Measurements from ENCODE around the gene PUS1.
A peak's percentile ranks its signal among the peaks of the same experiment; 100 is the strongest.
"Not testable (repeated sequence)": the region's sequence is repeated elsewhere in the genome, so short reads cannot be mapped to it uniquely, and the experiment has no call there.

PUS1 gene

GRCh38 chr12:131928711-131929580, at the start of gene PUS1:
Gene PUS1 (plus strand): TSS chr12:131929276. CDS start chr12:131929723, 447 bp downstream.
- DNase-seq (ENCODE audit: low read depth, low spot score), result peak; percentile 86
- peaks cover 11% of the 10 kb centered on the region; the same call in 1 of the 2 replicates for H3K9me3 ChIP-seq (ENCODE audit: insufficient read depth, low read length)
- H3K4me3 ChIP-seq (ENCODE audit: insufficient read length, low read depth), result peak within 1 kb of the TSS; percentile 98
- TF ChIP-seq SUZ12 (IDR thresholded peaks at IDR 0.05; ENCODE audit: extremely low read depth, insufficient read depth, insufficient read length) (no peak), YY1 (IDR thresholded peaks at IDR 0.05; ENCODE audit: insufficient read depth, insufficient read length) (no peak), ZNF274 (IDR thresholded peaks at IDR 0.05; ENCODE audit: low read depth, low read length) (no peak)
- peaks cover 8% of the 10 kb centered on the region for H3K4me1 ChIP-seq (ENCODE audit: insufficient read depth, insufficient read length)
- H3K27me3 ChIP-seq (ENCODE audit: insufficient read depth, insufficient read length), result no peaks in the 10 kb centered on the region
- peaks cover 42% of the 10 kb centered on the region for H3K36me3 ChIP-seq (ENCODE audit: insufficient read depth, insufficient read length, low read length)
- H3K9ac ChIP-seq (ENCODE audit: insufficient read length, low read depth), result peak within 1 kb of the TSS; percentile 95

GRCh38 chr12:131882804-131883520, 46.1 kb upstream of the PUS1 start:
- TF ChIP-seq ZNF274 (IDR thresholded peaks at IDR 0.05; ENCODE audit: low read depth, low read length) (no peak), YY1 (IDR thresholded peaks at IDR 0.05; ENCODE audit: insufficient read depth, insufficient read length) (no peak), SUZ12 (IDR thresholded peaks at IDR 0.05; ENCODE audit: extremely low read depth, insufficient read depth, insufficient read length) (no peak)
- Histone ChIP-seq H3K9ac (ENCODE audit: insufficient read length, low read depth) (peak overlapping the region; percentile 26), H3K36me3 (ENCODE audit: insufficient read depth, insufficient read length, low read length) (no peaks in the 10 kb centered on the region), H3K4me3 (ENCODE audit: insufficient read length, low read depth) (no peak overlapping the region), H3K27me3 (ENCODE audit: insufficient read depth, insufficient read length) (no peaks in the 10 kb centered on the region), H3K4me1 (ENCODE audit: insufficient read depth, insufficient read length) (peaks cover 8% of the 10 kb centered on the region), H3K9me3 (ENCODE audit: insufficient read depth, low read length) (peaks cover 23% of the 10 kb centered on the region; the same call in 1 of the 2 replicates)
- DNase-seq (ENCODE audit: low read depth, low spot score), result no peak

- Histone ChIP-seq H3K4me3 (ENCODE audit: insufficient read length, low read depth) (no peak overlapping the region), H3K9ac (ENCODE audit: insufficient read length, low read depth) (peak overlapping the region; percentile 26), H3K36me3 (ENCODE audit: insufficient read depth, insufficient read length, low read length) (no peaks in the 10 kb centered on the region), H3K4me1 (ENCODE audit: insufficient read depth, insufficient read length) (peaks cover 10% of the 10 kb centered on the region), H3K9me3 (ENCODE audit: insufficient read depth, low read length) (peaks cover 23% of the 10 kb centered on the region; the same call in 1 of the 2 replicates), H3K27me3 (ENCODE audit: insufficient read depth, insufficient read length) (no peaks in the 10 kb centered on the region)
- no peak for DNase-seq (ENCODE audit: low read depth, low spot score)
- TF ChIP-seq SUZ12 (IDR thresholded peaks at IDR 0.05; ENCODE audit: extremely low read depth, insufficient read depth, insufficient read length), result no peak
- TF ChIP-seq YY1 (IDR thresholded peaks at IDR 0.05; ENCODE audit: insufficient read depth, insufficient read length), result no peak
- TF ChIP-seq ZNF274 (IDR thresholded peaks at IDR 0.05; ENCODE audit: low read depth, low read length), result no peak
Observed at GRCh38 chr12:131883521-131883900, 45.6 kb upstream of the PUS1 start.

- DNase-seq (ENCODE audit: low read depth, low spot score); H3K4me3 ChIP-seq (ENCODE audit: insufficient read length, low read depth); H3K36me3 ChIP-seq (ENCODE audit: insufficient read depth, insufficient read length, low read length); H3K27me3 ChIP-seq (ENCODE audit: insufficient read depth, insufficient read length); H3K9ac ChIP-seq (ENCODE audit: insufficient read length, low read depth): not testable (repeated sequence)
- Histone ChIP-seq H3K4me1 (ENCODE audit: insufficient read depth, insufficient read length) (peaks cover 13% of the 10 kb centered on the region), H3K9me3 (ENCODE audit: insufficient read depth, low read length) (peaks cover 23% of the 10 kb centered on the region; the same call in 1 of the 2 replicates)
Observed at GRCh38 chr12:131885076-131885475, 44.0 kb upstream of the PUS1 start.

- H3K4me3 ChIP-seq (ENCODE audit: insufficient read length, low read depth), result no peak overlapping the region
- no peaks in the 10 kb centered on the region for H3K36me3 ChIP-seq (ENCODE audit: insufficient read depth, insufficient read length, low read length)
- no peak overlapping the region for H3K9ac ChIP-seq (ENCODE audit: insufficient read length, low read depth)
- TF ChIP-seq YY1 (IDR thresholded peaks at IDR 0.05; ENCODE audit: insufficient read depth, insufficient read length), result no peak
- no peak for TF ChIP-seq ZNF274 (IDR thresholded peaks at IDR 0.05; ENCODE audit: low read depth, low read length)
- no peak for TF ChIP-seq SUZ12 (IDR thresholded peaks at IDR 0.05; ENCODE audit: extremely low read depth, insufficient read depth, insufficient read length)
- peaks cover 23% of the 10 kb centered on the region; the same call in 1 of the 2 replicates for H3K9me3 ChIP-seq (ENCODE audit: insufficient read depth, low read length)
- H3K27me3 ChIP-seq (ENCODE audit: insufficient read depth, insufficient read length), result no peaks in the 10 kb centered on the region
- DNase-seq (ENCODE audit: low read depth, low spot score), result no peak
- H3K4me1 ChIP-seq (ENCODE audit: insufficient read depth, insufficient read length), result peaks cover 13% of the 10 kb centered on the region
Observed at GRCh38 chr12:131885543-131886057, 43.5 kb upstream of the PUS1 start.

- H3K27me3 ChIP-seq (ENCODE audit: insufficient read depth, insufficient read length), result not testable (repeated sequence)
Observed at GRCh38 chr12:131891722-131892121, 37.4 kb upstream of the PUS1 start.

More at GRCh38 chr12:131891722-131892121, 37.4 kb upstream of the PUS1 start:
- not testable (repeated sequence) for DNase-seq (ENCODE audit: low read depth, low spot score); H3K36me3 ChIP-seq (ENCODE audit: insufficient read depth, insufficient read length, low read length); H3K4me3 ChIP-seq (ENCODE audit: insufficient read length, low read depth); H3K9ac ChIP-seq (ENCODE audit: insufficient read length, low read depth); H3K9me3 ChIP-seq (ENCODE audit: insufficient read depth, low read length)
- H3K4me1 ChIP-seq (ENCODE audit: insufficient read depth, insufficient read length), result peaks cover 20% of the 10 kb centered on the region
